Measurements from ENCODE around the gene ABCA7.
A peak's percentile ranks its signal among the peaks of the same experiment; 100 is the strongest.

Gene ABCA7

GRCh38 chr19:1094978-1095701 lies 55.2 kb downstream of the ABCA7 start, which contains the start of gene POLR2E:
POLR2E (minus strand) TSS chr19:1095375; CDS start chr19:1095315, 60 bp downstream.
- DNase-seq (ENCODE audit: low spot score) = peak; percentile 98
- TF ChIP-seq CTCF (IDR thresholded peaks at IDR 0.05) = no peak
- H3K4me3 ChIP-seq = peak within 1 kb of the TSS; percentile 100
- peak within 1 kb of the TSS; percentile 41 to 87 for H3K27ac ChIP-seq

- no peak for TF ChIP-seq CTCF (IDR thresholded peaks at IDR 0.05)
- Histone ChIP-seq H3K4me3 (no peak overlapping the region), H3K27ac (peak overlapping the region; percentile 57 to 86)
- no peak for DNase-seq (ENCODE audit: low spot score)
Observed at GRCh38 chr19:1097810-1098176, 57.9 kb downstream of the ABCA7 start.

GRCh38 chr19:1098177-1099051 lies 58.5 kb downstream of the ABCA7 start:
- Histone ChIP-seq H3K4me3 (no peak overlapping the region), H3K27ac (peak overlapping the region; percentile 57 to 86)
- no peak for TF ChIP-seq CTCF (IDR thresholded peaks at IDR 0.05)
- DNase-seq (ENCODE audit: low spot score) = no peak

GRCh38 chr19:1101337-1101698 lies 61.4 kb downstream of the ABCA7 start:
- Histone ChIP-seq H3K4me3 (peak overlapping the region; percentile 60), H3K27ac (peak overlapping the region; percentile 99 to 100)
- no peak for DNase-seq (ENCODE audit: low spot score)
- no peak for TF ChIP-seq CTCF (IDR thresholded peaks at IDR 0.05)

- peak overlapping the region; percentile 57 for H3K4me3 ChIP-seq
- peak overlapping the region; percentile 99 to 100 for H3K27ac ChIP-seq
- DNase-seq (ENCODE audit: low spot score) = peak; percentile 92
- TF ChIP-seq CTCF (IDR thresholded peaks at IDR 0.05) = no peak
Observed at GRCh38 chr19:1102407-1103131, 62.7 kb downstream of the ABCA7 start.

GRCh38 chr19:1103132-1103707 lies 63.3 kb downstream of the ABCA7 start:
- DNase-seq (ENCODE audit: low spot score) = no peak
- Histone ChIP-seq H3K4me3 (peak overlapping the region; percentile 58), H3K27ac (peak overlapping the region; percentile 99 to 100)
- TF ChIP-seq CTCF (IDR thresholded peaks at IDR 0.05) = no peak
